ENCODE results near the gene ANTXR1.
A peak's percentile ranks its signal among the peaks of the same experiment; 100 is the strongest.

ANTXR1 gene

DNA sequence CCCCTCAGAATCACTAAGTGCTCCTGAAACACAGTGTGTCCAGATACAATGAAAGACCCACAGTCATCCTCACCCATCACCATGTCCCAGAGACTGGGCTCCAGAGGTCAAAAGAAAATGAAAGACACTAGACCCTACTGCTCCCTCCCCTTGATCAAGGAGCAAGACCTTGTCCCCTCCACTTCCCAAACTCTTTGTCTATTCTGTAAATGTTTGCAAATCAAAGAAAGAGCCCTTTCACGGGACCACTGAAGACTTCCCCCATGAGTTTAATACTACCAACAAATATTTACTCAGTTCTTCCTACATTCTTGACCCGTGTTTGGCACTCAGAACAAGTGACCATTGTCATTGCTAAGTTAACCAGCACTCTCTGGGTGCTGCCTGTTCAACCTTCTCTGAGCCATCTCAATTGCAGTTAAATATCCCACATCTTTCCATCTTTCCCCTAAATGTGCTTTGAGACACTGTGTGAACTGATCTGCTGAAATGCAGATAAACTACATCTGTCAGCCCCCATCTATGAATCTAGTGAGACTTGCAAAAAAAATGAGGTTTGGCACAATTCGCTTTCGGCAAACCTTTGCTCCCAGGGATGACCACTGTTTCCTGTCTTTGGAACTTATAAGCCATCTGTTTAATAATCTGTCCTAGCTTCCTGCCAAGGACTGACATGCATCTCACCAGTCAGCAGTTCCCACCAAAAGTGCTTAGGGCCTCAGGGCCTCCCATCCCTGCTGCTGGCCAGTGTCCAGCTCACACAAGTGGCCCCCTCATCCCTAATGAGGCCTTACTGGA is 203.8 kb downstream of the ANTXR1 start:
- peaks cover 10 to 25% (median 14%) of the 10 kb centered on the region in 10 experiments for H3K4me1 ChIP-seq
- peak overlapping the region in 3 of 11 experiments; percentile 0 to 13 (median 7); a peak in 3 of 22 replicates for H3K4me2 ChIP-seq
- no peak overlapping the region for H3K9ac ChIP-seq
- no peaks in the 10 kb centered on the region for H3K27me3 ChIP-seq
- H4K20me1 ChIP-seq: no peaks in the 10 kb centered on the region
- no peaks in the 10 kb centered on the region for H3K9me3 ChIP-seq (replicated peaks in 1 of 11)
- no peak for TF ChIP-seq Cebpa-rat (IDR thresholded peaks at IDR 0.05)
- no peaks in the 10 kb centered on the region for H3K36me3 ChIP-seq
- H3K27ac ChIP-seq: no peak overlapping the region
- no peak overlapping the region for H3K4me3 ChIP-seq

DNA sequence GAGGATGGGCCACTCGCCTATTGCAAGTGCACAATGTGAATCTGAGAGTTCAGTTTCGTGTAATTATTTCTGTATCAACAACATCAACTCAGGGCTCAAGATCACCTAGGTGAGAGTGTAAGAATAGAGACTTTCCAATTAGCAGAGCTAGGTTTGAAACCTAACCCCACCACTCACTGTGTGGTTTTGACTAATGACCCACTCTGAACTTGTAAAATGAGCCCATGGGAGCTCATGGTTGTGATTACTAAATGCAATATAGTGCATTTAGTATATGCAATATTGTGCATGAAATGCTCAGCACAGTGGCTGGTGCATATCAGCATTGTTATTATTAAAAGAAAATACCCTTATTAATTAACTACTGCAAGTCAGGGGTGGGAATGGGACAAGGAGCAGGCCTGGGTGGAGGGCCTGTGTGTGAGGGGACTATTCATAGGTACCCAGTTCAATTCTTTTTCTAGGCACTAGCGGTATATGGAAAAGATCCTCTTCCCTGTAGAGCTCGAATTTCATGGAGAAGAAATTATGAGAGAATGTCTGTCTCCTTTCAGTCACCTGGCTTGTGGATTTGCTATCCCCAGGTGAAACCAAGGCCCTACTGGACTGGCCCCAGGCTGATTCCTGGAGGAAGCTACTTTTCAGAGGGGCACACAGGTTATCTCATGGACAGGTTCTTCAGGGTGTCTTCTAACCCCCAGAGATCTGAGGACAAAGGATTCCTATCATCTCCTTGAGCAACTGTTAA is 204.5 kb downstream of the ANTXR1 start:
- TF ChIP-seq Cebpa-rat (IDR thresholded peaks at IDR 0.05): no peak

DNA sequence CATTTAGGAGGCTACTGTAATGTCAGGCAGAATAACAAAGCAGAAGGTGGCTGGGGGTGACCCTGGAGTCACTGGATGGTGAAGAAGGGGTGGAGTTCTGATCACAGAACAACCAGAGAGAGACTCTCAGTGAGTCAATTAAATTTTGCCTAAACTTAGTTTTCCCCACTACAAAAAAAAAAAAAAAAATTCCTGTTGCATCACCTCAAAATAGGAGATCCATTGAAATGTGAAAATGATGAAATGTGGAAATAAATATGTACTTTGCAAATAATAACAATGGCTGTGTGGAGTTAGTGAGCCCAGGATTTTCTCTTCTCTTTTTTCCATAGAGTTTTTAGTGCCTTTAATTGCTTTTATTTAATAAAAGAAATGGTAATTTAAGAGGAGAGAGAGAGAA is 208.5 kb downstream of the ANTXR1 start:
- Histone ChIP-seq H3K9ac (no peak overlapping the region), H3K27me3 (no peaks in the 10 kb centered on the region), H3K4me2 (no peak overlapping the region)

More for the DNA sequence above, 204.5 kb downstream of the ANTXR1 start:
- Histone ChIP-seq H3K4me1 (peaks cover 10 to 25% (median 14%) of the 10 kb centered on the region in 10 experiments), H3K27ac (no peak overlapping the region), H3K27me3 (no peaks in the 10 kb centered on the region), H3K4me2 (peak overlapping the region in 3 of 11 experiments; percentile 0 to 13 (median 7); a peak in 2 of 22 replicates), H3K9me3 (replicated peaks in 1 of 11) (no peaks in the 10 kb centered on the region), H3K4me3 (no peak overlapping the region), H4K20me1 (no peaks in the 10 kb centered on the region), H3K9ac (no peak overlapping the region), H3K36me3 (no peaks in the 10 kb centered on the region)

DNA sequence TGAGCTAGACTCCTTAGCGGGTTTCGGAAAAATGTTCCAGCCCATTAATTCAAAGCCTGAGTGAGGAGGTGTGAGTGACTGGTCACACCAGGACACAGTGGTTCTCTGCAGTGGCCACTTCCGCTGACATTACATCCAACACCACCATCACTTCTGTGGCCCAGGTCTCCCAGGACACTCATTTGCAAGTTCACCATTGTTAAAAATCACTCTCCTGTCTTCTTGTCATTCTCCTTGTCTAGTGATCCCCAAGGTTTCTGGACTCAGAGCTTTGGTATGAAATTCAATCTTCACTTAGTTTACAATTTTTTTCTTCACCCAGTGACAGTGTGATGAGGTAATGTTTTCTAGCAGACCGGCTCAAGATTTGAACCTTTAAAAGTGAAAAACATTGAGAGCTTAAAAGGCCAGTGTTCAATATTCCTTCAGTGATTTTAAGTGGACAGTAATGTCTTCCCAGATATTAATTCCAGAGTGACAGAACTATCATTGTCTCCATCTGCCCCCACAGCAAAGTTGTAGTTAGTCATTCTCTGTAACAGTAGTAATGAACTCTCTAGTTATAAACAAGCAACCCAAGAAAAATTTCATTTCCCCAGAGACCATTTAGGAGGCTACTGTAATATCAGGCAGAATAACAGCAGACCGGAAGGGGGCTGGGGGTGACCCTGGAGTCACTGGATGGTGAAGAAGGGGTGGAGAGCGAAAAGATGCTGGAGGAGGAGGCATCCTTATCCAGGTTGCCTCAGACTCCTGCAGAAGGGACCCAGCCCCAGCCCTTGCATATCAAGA is 209.2 kb downstream of the ANTXR1 start:
- Histone ChIP-seq H3K4me3 (no peak overlapping the region), H3K27ac (no peak overlapping the region), H3K9ac (no peak overlapping the region), H3K36me3 (no peaks in the 10 kb centered on the region), H3K27me3 (no peaks in the 10 kb centered on the region), H3K4me1 (0 out of 20 replicates have a peak, but pooled peaks cover 0 to 5% (median 0%) of the 10 kb centered on the region in 10 experiments), H4K20me1 (no peaks in the 10 kb centered on the region), H3K9me3 (replicated peaks in 1 of 11) (no peaks in the 10 kb centered on the region), H3K4me2 (no peak overlapping the region)
- TF ChIP-seq Cebpa-rat (IDR thresholded peaks at IDR 0.05): no peak

More for the DNA sequence above, 208.5 kb downstream of the ANTXR1 start:
- no peak overlapping the region for H3K27ac ChIP-seq
- TF ChIP-seq Cebpa-rat (IDR thresholded peaks at IDR 0.05): no peak
- peaks cover 0 to 9% (median 0%) of the 10 kb centered on the region in 10 experiments; a peak in 3 of 20 replicates for H3K4me1 ChIP-seq
- H4K20me1 ChIP-seq: no peaks in the 10 kb centered on the region
- H3K36me3 ChIP-seq: no peaks in the 10 kb centered on the region
- no peak overlapping the region for H3K4me3 ChIP-seq
- no peaks in the 10 kb centered on the region for H3K9me3 ChIP-seq (replicated peaks in 1 of 11)

DNA sequence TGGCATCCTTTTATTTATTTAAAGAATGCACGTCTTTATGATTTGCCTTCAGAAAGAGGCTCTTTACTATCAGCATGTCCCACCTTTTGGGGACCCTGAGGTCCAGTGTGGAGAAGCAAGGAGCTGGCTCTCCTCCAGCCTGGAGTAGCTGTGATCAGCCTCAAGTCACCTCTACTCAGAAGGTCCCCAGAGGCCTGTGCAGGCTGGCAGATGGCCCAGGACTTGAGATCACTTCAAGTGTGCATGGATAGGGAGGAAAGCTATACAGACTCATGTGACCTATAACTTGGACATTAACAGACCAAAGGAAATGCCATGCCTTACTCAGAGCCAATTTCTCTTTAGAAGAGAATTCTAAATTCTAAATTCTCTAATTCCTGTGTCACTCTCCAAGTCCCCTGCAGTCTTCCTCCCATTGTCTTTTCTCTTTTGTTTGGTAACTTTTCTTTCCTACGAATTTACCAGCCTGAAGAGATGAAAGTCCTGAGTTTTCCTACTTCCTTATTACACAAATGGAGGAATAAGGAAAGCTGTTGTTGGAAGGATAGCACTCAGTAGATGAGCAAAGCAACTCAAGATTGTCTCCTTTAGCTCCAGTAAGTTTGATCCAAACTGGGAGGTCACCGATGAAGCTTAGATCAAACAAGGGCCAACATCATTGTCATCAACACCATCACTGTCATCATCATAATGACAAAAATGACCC is 210.1 kb downstream of the ANTXR1 start:
- no peak overlapping the region for H3K4me3 ChIP-seq
- TF ChIP-seq Cebpa-rat (IDR thresholded peaks at IDR 0.05): no peak
- H3K27ac ChIP-seq: no peak overlapping the region
- H3K4me2 ChIP-seq: no peak overlapping the region
- H4K20me1 ChIP-seq: no peaks in the 10 kb centered on the region
- 0 out of 20 replicates have a peak, but pooled peaks cover 0 to 5% (median 0%) of the 10 kb centered on the region in 10 experiments for H3K4me1 ChIP-seq
- H3K36me3 ChIP-seq: no peaks in the 10 kb centered on the region
- H3K9me3 ChIP-seq (replicated peaks in 1 of 11): no peaks in the 10 kb centered on the region
- no peaks in the 10 kb centered on the region for H3K27me3 ChIP-seq
- no peak overlapping the region for H3K9ac ChIP-seq

DNA sequence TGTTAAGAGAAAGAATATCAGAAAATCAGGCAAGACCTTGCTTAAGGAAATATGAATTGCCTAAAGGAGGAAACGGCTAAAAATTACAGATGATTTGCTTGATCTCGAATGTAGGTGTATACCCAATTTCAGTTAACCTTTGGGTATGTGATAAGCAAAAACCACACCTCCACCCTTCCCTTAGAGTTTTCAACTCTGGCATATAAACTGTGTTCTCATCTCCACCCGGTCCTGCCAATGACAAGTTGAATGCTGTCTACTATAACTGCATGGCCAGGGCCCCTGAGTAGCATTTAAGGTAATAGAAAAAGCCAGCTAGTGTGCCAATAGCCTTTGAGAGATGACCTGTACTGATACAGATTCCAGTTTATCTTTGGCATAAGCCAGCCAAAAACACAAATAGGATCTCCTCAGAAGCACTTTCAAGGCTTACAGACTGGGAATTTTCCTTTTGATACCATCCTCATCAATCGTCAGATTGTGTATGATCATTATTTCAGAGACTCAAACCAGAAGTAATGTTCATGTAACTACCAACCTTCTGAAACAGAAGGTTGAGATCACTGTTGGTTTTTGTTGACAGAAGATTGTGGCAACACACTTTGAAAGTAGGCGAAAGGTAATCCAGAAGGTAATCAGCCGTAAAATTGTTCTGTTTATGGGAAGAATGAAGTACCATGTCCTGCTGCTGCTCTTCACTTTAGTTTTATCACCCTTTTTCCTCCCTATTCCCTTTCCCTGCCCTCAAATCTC is 211.0 kb downstream of the ANTXR1 start:
- H3K4me3 ChIP-seq: no peak overlapping the region
- H4K20me1 ChIP-seq: no peaks in the 10 kb centered on the region
- no peaks in the 10 kb centered on the region for H3K9me3 ChIP-seq (replicated peaks in 1 of 11)
- H3K27ac ChIP-seq: no peak overlapping the region
- H3K27me3 ChIP-seq: no peaks in the 10 kb centered on the region
- H3K36me3 ChIP-seq: no peaks in the 10 kb centered on the region
- TF ChIP-seq Cebpa-rat (IDR thresholded peaks at IDR 0.05): no peak
- H3K9ac ChIP-seq: no peak overlapping the region
- no peak overlapping the region for H3K4me2 ChIP-seq
- H3K4me1 ChIP-seq: 0 out of 20 replicates have a peak, but pooled peaks cover 0 to 5% (median 0%) of the 10 kb centered on the region in 10 experiments

DNA sequence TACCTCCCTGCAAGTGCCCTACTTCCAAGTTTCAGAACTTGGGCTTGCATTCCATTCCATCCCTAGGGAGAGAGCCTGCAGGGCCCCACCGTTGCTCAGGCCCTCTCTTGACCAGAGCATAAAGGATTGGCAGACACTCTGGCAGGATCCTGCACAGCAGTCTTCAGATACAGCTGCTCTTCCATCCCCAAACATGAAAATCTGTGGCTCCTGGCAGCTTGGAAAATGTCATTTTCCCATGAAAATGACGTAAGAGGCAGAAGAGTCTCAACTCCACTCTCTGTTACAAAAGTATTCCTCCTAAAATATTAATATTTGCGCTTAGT is 211.5 kb downstream of the ANTXR1 start:
- H3K4me2 ChIP-seq: no peak overlapping the region

DNA sequence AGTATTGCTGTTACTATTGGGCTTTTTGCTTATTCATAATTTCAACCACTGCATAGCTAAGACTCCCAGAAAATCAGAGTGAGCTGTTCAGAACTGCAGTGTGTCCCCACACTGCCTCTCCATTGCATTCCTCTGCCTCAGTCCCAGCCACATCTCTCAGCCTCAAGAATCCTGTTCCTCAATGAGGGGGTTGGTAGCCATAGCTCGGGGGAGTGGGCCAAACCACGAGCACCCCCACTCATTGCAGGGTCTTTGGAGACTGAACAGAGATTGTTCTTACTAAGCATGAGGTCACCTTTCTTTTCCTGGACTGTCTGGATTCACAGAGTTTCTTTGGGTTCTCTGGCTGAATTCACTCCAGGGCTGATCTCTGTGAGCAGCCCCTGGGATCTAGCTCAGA is 213.0 kb downstream of the ANTXR1 start:
- H3K4me2 ChIP-seq: no peak overlapping the region
- no peaks in the 10 kb centered on the region for H3K9me3 ChIP-seq (replicated peaks in 1 of 11)
- 0 out of 20 replicates have a peak, but pooled peaks cover 0 to 5% (median 0%) of the 10 kb centered on the region in 10 experiments for H3K4me1 ChIP-seq
- no peak overlapping the region for H3K4me3 ChIP-seq
- H4K20me1 ChIP-seq: no peaks in the 10 kb centered on the region
- no peak for TF ChIP-seq Cebpa-rat (IDR thresholded peaks at IDR 0.05)
- H3K27me3 ChIP-seq: no peaks in the 10 kb centered on the region
- H3K9ac ChIP-seq: no peak overlapping the region
- H3K27ac ChIP-seq: no peak overlapping the region
- H3K36me3 ChIP-seq: no peaks in the 10 kb centered on the region

More for the DNA sequence above, 211.5 kb downstream of the ANTXR1 start:
- H3K9me3 ChIP-seq (replicated peaks in 1 of 11): no peaks in the 10 kb centered on the region
- H3K27ac ChIP-seq: no peak overlapping the region
- no peak for TF ChIP-seq Cebpa-rat (IDR thresholded peaks at IDR 0.05)
- H3K4me3 ChIP-seq: no peak overlapping the region
- no peaks in the 10 kb centered on the region for H4K20me1 ChIP-seq
- H3K27me3 ChIP-seq: no peaks in the 10 kb centered on the region
- H3K36me3 ChIP-seq: no peaks in the 10 kb centered on the region
- H3K9ac ChIP-seq: no peak overlapping the region
- H3K4me1 ChIP-seq: 0 out of 20 replicates have a peak, but pooled peaks cover 0 to 5% (median 0%) of the 10 kb centered on the region in 10 experiments
